ENCODE measurements around the gene UGCG. TPM values are rescaled to one million over a fixed set of nuclear protein-coding genes. Genes with fewer than 3 reads are reported as not detected.
"Not testable (repeated sequence)": the region's sequence is repeated elsewhere in the genome, so short reads cannot be mapped to it uniquely, and the experiment has no call there.

Gene UGCG
- total RNA-seq, 4 donors from 2014 or later, result 3.8 to 62.6 (median 29.9) TPM

- intact Hi-C loops (cut with DNase I; ENCODE audit: low total_unique reads) (no loop called here), in situ Hi-C loops (cut with MboI; ENCODE audit: low pct_ligation_motif_present in 1 of 4, low pct_unique_long_range_greater_than_20kb in 1 of 4, low sequenced_read_pairs in 3 of 4) (no loop called here)
- no peak overlapping the region for H3K4me3 ChIP-seq
- H3K9me3 ChIP-seq, result no peaks in the 10 kb centered on the region
- 13 to 50% methylated on average over 2 to 3 of the region's 3 CpGs for WGBS, 2 donors (ENCODE audit: low coverage in 1 of 2)
- no peaks in the 10 kb centered on the region for H3K27me3 ChIP-seq
- peak overlapping the region in 3 of 4 donors; percentile 73 to 79 (median 73) for H3K27ac ChIP-seq
- peaks cover 4 to 54% (median 21%) of the 10 kb centered on the region in 4 donors for H3K4me1 ChIP-seq
- DNase-seq, result no peak
- no peak for TF ChIP-seq POLR2A (IDR thresholded peaks at IDR 0.05)
- TF ChIP-seq EP300 (IDR thresholded peaks at IDR 0.05; ENCODE audit: low read depth), result no peak
- peak in 2 of 3 donors; percentile 35 to 46 for TF ChIP-seq POLR2AphosphoS5 (IDR thresholded peaks at IDR 0.05)
- no peak for TF ChIP-seq CTCF (IDR thresholded peaks at IDR 0.05)
- H3K36me3 ChIP-seq, result no peaks in the 10 kb centered on the region
Measured at GRCh38 chr9:111957856-111958631, 61.4 kb downstream of the UGCG start.

- DNase-seq, result peak; percentile 67
Measured at GRCh38 chr9:111959468-111960359, 63.1 kb downstream of the UGCG start.

GRCh38 chr9:111960485-111960884 is 63.9 kb downstream of the UGCG start:
- H3K27me3 ChIP-seq; intact Hi-C loops (cut with DNase I; ENCODE audit: low total_unique reads); in situ Hi-C loops (cut with MboI; ENCODE audit: low pct_ligation_motif_present in 1 of 4, low pct_unique_long_range_greater_than_20kb in 1 of 4, low sequenced_read_pairs in 3 of 4); H3K9me3 ChIP-seq; DNase-seq; H3K36me3 ChIP-seq; H3K4me3 ChIP-seq: not testable (repeated sequence)
- 67 to 68% methylated on average over 4 of the region's 4 CpGs for WGBS, 2 donors (ENCODE audit: low coverage in 1 of 2)
- peaks cover 4 to 58% (median 24%) of the 10 kb centered on the region in 4 donors for H3K4me1 ChIP-seq
- H3K27ac ChIP-seq, result peak overlapping the region in 3 of 4 donors; percentile 73 to 79 (median 73)

More at GRCh38 chr9:111959468-111960359, 63.1 kb downstream of the UGCG start:
- H3K4me1 ChIP-seq, result peaks cover 4 to 54% (median 21%) of the 10 kb centered on the region in 4 donors
- TF ChIP-seq POLR2A (IDR thresholded peaks at IDR 0.05) (peak; percentile 51), EP300 (IDR thresholded peaks at IDR 0.05; ENCODE audit: low read depth) (no peak), CTCF (IDR thresholded peaks at IDR 0.05) (peak in 2 of 5 experiments; percentile 19 to 21), POLR2AphosphoS5 (IDR thresholded peaks at IDR 0.05) (peak in 2 of 3 donors; percentile 54 to 69)
- intact Hi-C loops (cut with DNase I; ENCODE audit: low total_unique reads), result no loop called here
- in situ Hi-C loops (cut with MboI; ENCODE audit: low pct_ligation_motif_present in 1 of 4, low pct_unique_long_range_greater_than_20kb in 1 of 4, low sequenced_read_pairs in 3 of 4), result no loop called here
- no peaks in the 10 kb centered on the region for H3K27me3 ChIP-seq
- H3K9me3 ChIP-seq, result no peaks in the 10 kb centered on the region
- WGBS, 2 donors (ENCODE audit: low coverage in 1 of 2), result 69% methylated on average over 7 of the region's 7 CpGs; no CpG with 5 or more reads in 1 of the 2 donors
- H3K36me3 ChIP-seq, result no peaks in the 10 kb centered on the region
- H3K4me3 ChIP-seq, result no peak overlapping the region
- H3K27ac ChIP-seq, result peak overlapping the region; percentile 58 to 79 (median 73)

GRCh38 chr9:111961009-111961408 is 64.4 kb downstream of the UGCG start:
- no peak for DNase-seq
- no peak overlapping the region for H3K4me3 ChIP-seq
- peak overlapping the region in 1 of 4 donors; percentile 79 for H3K27ac ChIP-seq
- peaks cover 4 to 57% (median 26%) of the 10 kb centered on the region in 4 donors for H3K4me1 ChIP-seq
- no peaks in the 10 kb centered on the region for H3K9me3 ChIP-seq
- no peaks in the 10 kb centered on the region for H3K27me3 ChIP-seq
- no peak for TF ChIP-seq CTCF (IDR thresholded peaks at IDR 0.05)
- TF ChIP-seq POLR2A (IDR thresholded peaks at IDR 0.05), result no peak
- no peak for TF ChIP-seq POLR2AphosphoS5 (IDR thresholded peaks at IDR 0.05)
- TF ChIP-seq EP300 (IDR thresholded peaks at IDR 0.05; ENCODE audit: low read depth), result no peak
- in situ Hi-C loops (cut with MboI; ENCODE audit: low pct_ligation_motif_present in 1 of 4, low pct_unique_long_range_greater_than_20kb in 1 of 4, low sequenced_read_pairs in 3 of 4) (no loop called here), intact Hi-C loops (cut with DNase I; ENCODE audit: low total_unique reads) (no loop called here)
- 20 to 47% methylated on average over 2 of the region's 2 CpGs for WGBS, 2 donors (ENCODE audit: low coverage in 1 of 2)
- no peaks in the 10 kb centered on the region for H3K36me3 ChIP-seq

Measured in transverse colon (tissue), 4 donors.